OCI-LY1 (cell line): ENCODE results near the gene CLDND1.

Experiments
- EZH2 ChIP-seq: fragments of 200-600 bp; sonication (generic), shearing (Covaris generic); IDR thresholded peaks from 2 replicates; pipeline ENCODE4 v1.8.0; 2017; ENCODE audit warnings: borderline replicate concordance, mixed run types, mild to moderate bottlenecking, antibody characterized with exemption, low read length, moderate library complexity, mixed read lengths
- TF ChIP-seq, protein P1 (sequence below): fragments of 200-600 bp; sonication (generic), shearing (Covaris generic); IDR thresholded peaks from 2 replicates; pipeline ENCODE4 v1.5.1; 2017; ENCODE audit warnings: mild to moderate bottlenecking, antibody characterized with exemption, low read length, moderate library complexity, mixed read lengths

- no peak for TF ChIP-seq EZH2
- TF ChIP-seq, protein P1, sequence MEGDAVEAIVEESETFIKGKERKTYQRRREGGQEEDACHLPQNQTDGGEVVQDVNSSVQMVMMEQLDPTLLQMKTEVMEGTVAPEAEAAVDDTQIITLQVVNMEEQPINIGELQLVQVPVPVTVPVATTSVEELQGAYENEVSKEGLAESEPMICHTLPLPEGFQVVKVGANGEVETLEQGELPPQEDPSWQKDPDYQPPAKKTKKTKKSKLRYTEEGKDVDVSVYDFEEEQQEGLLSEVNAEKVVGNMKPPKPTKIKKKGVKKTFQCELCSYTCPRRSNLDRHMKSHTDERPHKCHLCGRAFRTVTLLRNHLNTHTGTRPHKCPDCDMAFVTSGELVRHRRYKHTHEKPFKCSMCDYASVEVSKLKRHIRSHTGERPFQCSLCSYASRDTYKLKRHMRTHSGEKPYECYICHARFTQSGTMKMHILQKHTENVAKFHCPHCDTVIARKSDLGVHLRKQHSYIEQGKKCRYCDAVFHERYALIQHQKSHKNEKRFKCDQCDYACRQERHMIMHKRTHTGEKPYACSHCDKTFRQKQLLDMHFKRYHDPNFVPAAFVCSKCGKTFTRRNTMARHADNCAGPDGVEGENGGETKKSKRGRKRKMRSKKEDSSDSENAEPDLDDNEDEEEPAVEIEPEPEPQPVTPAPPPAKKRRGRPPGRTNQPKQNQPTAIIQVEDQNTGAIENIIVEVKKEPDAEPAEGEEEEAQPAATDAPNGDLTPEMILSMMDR: no peak
Measured at GRCh38 chr3:98553753-98554152, 31.1 kb upstream of the CLDND1 start.
